ENCODE data around the gene STYX. TPM values are rescaled to one million over a fixed set of nuclear protein-coding genes. Genes with fewer than 3 reads are reported as not detected.
"Not testable (repeated sequence)": the region's sequence is repeated elsewhere in the genome, so short reads cannot be mapped to it uniquely, and the experiment has no call there.

Gene STYX
- total RNA-seq, 4 donors from 2014 or later = 6.0 to 14.4 (median 9.1) TPM

GRCh38 chr14:52711666-52712065 lies 18.3 kb upstream of the STYX start:
- intact Hi-C loops (cut with DNase I; ENCODE audit: low total_unique reads) = loop anchor here (2.0 kb wide), 1 partner anchor 63 kb away; no protein-coding TSS in a partner anchor
- Histone ChIP-seq H3K27ac (no peak overlapping the region), H3K4me3 (no peak overlapping the region), H3K9me3 (no peaks in the 10 kb centered on the region), H3K36me3 (peaks cover 0 to 64% (median 29%) of the 10 kb centered on the region in 4 donors), H3K27me3 (no peaks in the 10 kb centered on the region), H3K4me1 (peaks cover 6 to 19% (median 12%) of the 10 kb centered on the region in 4 donors)
- TF ChIP-seq CTCF (IDR thresholded peaks at IDR 0.05) (no peak), POLR2A (IDR thresholded peaks at IDR 0.05) (no peak), POLR2AphosphoS5 (IDR thresholded peaks at IDR 0.05) (no peak), EP300 (IDR thresholded peaks at IDR 0.05; ENCODE audit: low read depth) (no peak)
- DNase-seq = no peak
- WGBS, 2 donors (ENCODE audit: low coverage in 1 of 2) = 57 to 61% methylated on average over 1 of the region's 1 CpG
- in situ Hi-C loops (cut with MboI; ENCODE audit: low pct_ligation_motif_present in 1 of 4, low pct_unique_long_range_greater_than_20kb in 1 of 4, low sequenced_read_pairs in 3 of 4) = no loop called here

- intact Hi-C loops (cut with DNase I; ENCODE audit: low total_unique reads) (no loop called here), in situ Hi-C loops (cut with MboI; ENCODE audit: low pct_ligation_motif_present in 1 of 4, low pct_unique_long_range_greater_than_20kb in 1 of 4, low sequenced_read_pairs in 3 of 4) (no loop called here)
- Histone ChIP-seq H3K4me3 (no peak overlapping the region), H3K27ac (no peak overlapping the region), H3K36me3 (peaks cover 2 to 80% (median 39%) of the 10 kb centered on the region in 4 donors), H3K4me1 (no peaks in the 10 kb centered on the region), H3K27me3 (no peaks in the 10 kb centered on the region), H3K9me3 (no peaks in the 10 kb centered on the region)
- TF ChIP-seq POLR2A (IDR thresholded peaks at IDR 0.05) (no peak), POLR2AphosphoS5 (IDR thresholded peaks at IDR 0.05) (no peak), CTCF (IDR thresholded peaks at IDR 0.05) (no peak), EP300 (IDR thresholded peaks at IDR 0.05; ENCODE audit: low read depth) (no peak)
- 96 to 100% methylated on average over 6 of the region's 6 CpGs for WGBS, 2 donors (ENCODE audit: low coverage in 1 of 2)
- DNase-seq = no peak
Measured at GRCh38 chr14:52716155-52716554, 13.8 kb upstream of the STYX start.

GRCh38 chr14:52723514-52724359 lies 6.2 kb upstream of the STYX start:
- no peak for DNase-seq
- no peaks in the 10 kb centered on the region for H3K9me3 ChIP-seq
- intact Hi-C loops (cut with DNase I; ENCODE audit: low total_unique reads) (no loop called here), in situ Hi-C loops (cut with MboI; ENCODE audit: low pct_ligation_motif_present in 1 of 4, low pct_unique_long_range_greater_than_20kb in 1 of 4, low sequenced_read_pairs in 3 of 4) (no loop called here)
- no peak overlapping the region for H3K4me3 ChIP-seq
- TF ChIP-seq CTCF (IDR thresholded peaks at IDR 0.05) (no peak), POLR2AphosphoS5 (IDR thresholded peaks at IDR 0.05) (no peak), EP300 (IDR thresholded peaks at IDR 0.05; ENCODE audit: low read depth) (no peak), POLR2A (IDR thresholded peaks at IDR 0.05) (no peak)
- no peaks in the 10 kb centered on the region for H3K4me1 ChIP-seq
- no peak overlapping the region for H3K27ac ChIP-seq
- H3K27me3 ChIP-seq = no peaks in the 10 kb centered on the region
- H3K36me3 ChIP-seq = peaks cover 0 to 65% (median 29%) of the 10 kb centered on the region in 4 donors
- WGBS, 2 donors (ENCODE audit: low coverage in 1 of 2) = 95 to 100% methylated on average over 4 of the region's 4 CpGs

GRCh38 chr14:52724360-52724644 lies 5.7 kb upstream of the STYX start:
- in situ Hi-C loops (cut with MboI; ENCODE audit: low pct_ligation_motif_present in 1 of 4, low pct_unique_long_range_greater_than_20kb in 1 of 4, low sequenced_read_pairs in 3 of 4) (no loop called here), intact Hi-C loops (cut with DNase I; ENCODE audit: low total_unique reads) (no loop called here)
- Histone ChIP-seq H3K4me1 (no peaks in the 10 kb centered on the region), H3K27ac (no peak overlapping the region), H3K9me3 (no peaks in the 10 kb centered on the region), H3K4me3 (no peak overlapping the region), H3K36me3 (peaks cover 0 to 60% (median 25%) of the 10 kb centered on the region in 4 donors), H3K27me3 (no peaks in the 10 kb centered on the region)
- TF ChIP-seq POLR2AphosphoS5 (IDR thresholded peaks at IDR 0.05) (no peak), POLR2A (IDR thresholded peaks at IDR 0.05) (no peak), CTCF (IDR thresholded peaks at IDR 0.05) (no peak), EP300 (IDR thresholded peaks at IDR 0.05; ENCODE audit: low read depth) (no peak)
- DNase-seq = no peak

- intact Hi-C loops (cut with DNase I; ENCODE audit: low total_unique reads); DNase-seq; H3K27me3 ChIP-seq; H3K27ac ChIP-seq; in situ Hi-C loops (cut with MboI; ENCODE audit: low pct_ligation_motif_present in 1 of 4, low pct_unique_long_range_greater_than_20kb in 1 of 4, low sequenced_read_pairs in 3 of 4); H3K9me3 ChIP-seq; H3K4me3 ChIP-seq: not testable (repeated sequence)
- Histone ChIP-seq H3K36me3 (peaks cover 0 to 34% (median 13%) of the 10 kb centered on the region in 4 donors), H3K4me1 (peaks cover 0 to 10% (median 4%) of the 10 kb centered on the region in 4 donors)
- 92 to 97% methylated on average over 2 of the region's 2 CpGs for WGBS, 2 donors (ENCODE audit: low coverage in 1 of 2)
Measured at GRCh38 chr14:52727509-52727908, 2.5 kb upstream of the STYX start.

- intact Hi-C loops (cut with DNase I; ENCODE audit: low total_unique reads); H3K9me3 ChIP-seq; DNase-seq; in situ Hi-C loops (cut with MboI; ENCODE audit: low pct_ligation_motif_present in 1 of 4, low pct_unique_long_range_greater_than_20kb in 1 of 4, low sequenced_read_pairs in 3 of 4); H3K4me3 ChIP-seq; H3K27me3 ChIP-seq: not testable (repeated sequence)
- Histone ChIP-seq H3K27ac (peak overlapping the region in 3 of 4 donors; percentile 91 to 95 (median 95)), H3K4me1 (peaks cover 0 to 10% (median 4%) of the 10 kb centered on the region in 4 donors), H3K36me3 (peaks cover 0 to 29% (median 8%) of the 10 kb centered on the region in 4 donors)
- 93 to 95% methylated on average over 7 to 15 of the region's 15 CpGs for WGBS, 2 donors (ENCODE audit: low coverage in 1 of 2)
Measured at GRCh38 chr14:52729035-52729434, 931 bp upstream of the STYX start.

Data from transverse colon (tissue), 4 donors.